Measurements from ENCODE around the gene KRTAP5-5.

- TF ChIP-seq CTCF (IDR thresholded peaks at IDR 0.05) (no peak), POLR2AphosphoS5 (IDR thresholded peaks at IDR 0.05; ENCODE audit: low read depth, low read length) (no peak), SIN3A (IDR thresholded peaks at IDR 0.05; ENCODE audit: borderline replicate concordance, insufficient read depth, low read depth, low read length) (no peak)
Observed at GRCh38 chr11:1653541-1654387, 24.2 kb downstream of the KRTAP5-5 start.

All from Panc1 (cell line).